Mesothelial cell of epicardium (in vitro differentiated cells): ENCODE data around the gene DONSON. TPM values are rescaled to one million over a fixed set of nuclear protein-coding genes. Genes with fewer than 3 reads are reported as not detected.

ENCODE experiments used
- DNase-seq, 2 experiments: peaks; one replicate each; pipeline ENCODE4 v3.0.0; 2021; ENCODE audit warnings: low spot score in 2 of 2; ENCODE audit not compliant: unreplicated experiment in 2 of 2
- H3K27ac Mint-ChIP-seq: 2 replicates; pipeline ENCODE4 v1.8.0; 2021; ENCODE audit warnings: mixed read lengths
- H3K27me3 Mint-ChIP-seq: 2 replicates; pipeline ENCODE4 v1.8.0; 2021; ENCODE audit warnings: low read depth, mixed read lengths
- H3K36me3 Mint-ChIP-seq: 2 replicates; pipeline ENCODE4 v1.8.0; 2021; ENCODE audit warnings: mixed read lengths
- H3K4me1 Mint-ChIP-seq: 2 replicates; pipeline ENCODE4 v1.8.0; 2021; ENCODE audit warnings: mixed read lengths
- H3K4me3 Mint-ChIP-seq: 2 replicates; pipeline ENCODE4 v1.8.0; 2021; ENCODE audit warnings: mild to moderate bottlenecking, moderate library complexity, mixed read lengths
- H3K9me3 Mint-ChIP-seq: 2 replicates; pipeline ENCODE4 v1.8.0; 2021; ENCODE audit warnings: mixed read lengths
- CTCF ChIP-seq: fragments of 200-600 bp; sonication (generic); IDR thresholded peaks from one replicate; pipeline ENCODE4 v1.5.0; 2021; ENCODE audit warnings: antibody characterized with exemption; ENCODE audit not compliant: unreplicated experiment
- total RNA-seq: library from RNA; stranded (reverse); gene quantifications from 3 replicates; pipeline ENCODE4 v1.2.1, GENCODE V29; 2021

The DONSON gene
- total RNA-seq, 1 donor from 2014 or later, result 21.8 TPM

- Mint-ChIP-seq H3K36me3 (peaks cover 15% of the 10 kb centered on the region), H3K27ac (peak overlapping the region; percentile 50), H3K4me1 (peaks cover 1% of the 10 kb centered on the region), H3K4me3 (no peak overlapping the region), H3K9me3 (no peaks in the 10 kb centered on the region), H3K27me3 (no peaks in the 10 kb centered on the region)
- no peak for DNase-seq
- TF ChIP-seq CTCF, result no peak
These were observed 20.0 kb downstream of the DONSON start for GRCh38 chr21:33568448-33568847.

GRCh38 chr21:33567914-33568313, 20.6 kb downstream of the DONSON start:
- no peak for DNase-seq
- Mint-ChIP-seq H3K27me3 (no peaks in the 10 kb centered on the region), H3K4me1 (peaks cover 1% of the 10 kb centered on the region), H3K9me3 (no peaks in the 10 kb centered on the region), H3K4me3 (no peak overlapping the region), H3K27ac (peak overlapping the region; percentile 50), H3K36me3 (peaks cover 16% of the 10 kb centered on the region)
- no peak for TF ChIP-seq CTCF

- Mint-ChIP-seq H3K36me3 (peaks cover 14% of the 10 kb centered on the region), H3K4me1 (peaks cover 1% of the 10 kb centered on the region), H3K9me3 (no peaks in the 10 kb centered on the region), H3K27me3 (no peaks in the 10 kb centered on the region), H3K4me3 (no peak overlapping the region), H3K27ac (no peak overlapping the region)
- no peak for TF ChIP-seq CTCF
- DNase-seq, result no peak
These were observed 22.0 kb downstream of the DONSON start for GRCh38 chr21:33566514-33566913.

DNA sequence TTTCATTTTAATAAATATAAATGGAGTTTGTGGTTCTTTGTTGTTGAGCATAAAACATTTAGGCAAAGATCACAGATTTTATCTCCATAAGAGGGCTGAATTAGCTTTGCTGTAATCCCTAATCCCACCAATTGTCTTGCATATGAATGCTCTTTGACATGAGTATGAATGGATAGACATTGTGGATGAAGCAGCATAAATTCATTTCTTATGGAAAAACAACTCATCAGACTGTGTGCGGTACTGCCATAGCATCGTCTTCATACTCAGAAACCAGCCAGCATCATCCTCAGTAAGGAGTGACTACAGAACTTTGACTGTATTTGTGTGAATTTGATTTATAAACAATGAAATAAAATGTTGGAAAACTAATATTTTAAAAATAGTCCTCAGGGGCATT, 26.1 kb downstream of the DONSON start:
- H3K36me3 Mint-ChIP-seq, result peaks cover 36% of the 10 kb centered on the region
- H3K27ac Mint-ChIP-seq, result no peak overlapping the region

GRCh38 chr21:33561373-33561772, 27.1 kb downstream of the DONSON start:
- Mint-ChIP-seq H3K27ac (peak overlapping the region; percentile 7), H3K9me3 (peaks cover 4% of the 10 kb centered on the region), H3K36me3 (peaks cover 46% of the 10 kb centered on the region), H3K27me3 (no peaks in the 10 kb centered on the region), H3K4me3 (no peak overlapping the region), H3K4me1 (no peaks in the 10 kb centered on the region)
- no peak for TF ChIP-seq CTCF
- no peak for DNase-seq

More for the DNA sequence above, 26.1 kb downstream of the DONSON start:
- no peaks in the 10 kb centered on the region for H3K4me1 Mint-ChIP-seq
- H3K9me3 Mint-ChIP-seq, result peaks cover 4% of the 10 kb centered on the region
- no peaks in the 10 kb centered on the region for H3K27me3 Mint-ChIP-seq
- H3K4me3 Mint-ChIP-seq, result no peak overlapping the region
- DNase-seq, result no peak
- no peak for TF ChIP-seq CTCF

DNA sequence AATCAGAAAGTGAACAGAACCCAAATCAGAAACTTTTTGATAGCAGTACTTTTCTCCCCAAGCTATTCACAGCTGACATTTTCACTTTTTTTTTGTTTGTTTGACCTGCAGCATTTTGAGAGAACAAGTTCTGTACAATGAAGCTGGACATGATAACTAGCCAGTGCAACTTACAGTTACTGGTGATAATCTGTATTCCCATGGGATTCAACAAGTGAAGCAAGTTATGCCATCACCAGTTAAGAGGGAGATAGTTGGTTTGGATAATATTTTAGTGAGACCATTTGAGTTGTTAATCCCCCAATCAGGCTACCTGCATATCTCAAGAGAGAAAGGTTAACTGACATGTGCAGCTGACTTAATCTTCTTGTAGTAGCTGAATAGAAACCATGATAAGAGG, 27.5 kb downstream of the DONSON start:
- Mint-ChIP-seq H3K27ac (peak overlapping the region; percentile 7), H3K4me1 (no peaks in the 10 kb centered on the region), H3K36me3 (peaks cover 49% of the 10 kb centered on the region), H3K27me3 (no peaks in the 10 kb centered on the region), H3K9me3 (peaks cover 6% of the 10 kb centered on the region), H3K4me3 (no peak overlapping the region)
- no peak for DNase-seq
- no peak for TF ChIP-seq CTCF
